Natural killer cell (primary cell): ENCODE data around the gene RAPGEF1. TPM values are rescaled to one million over a fixed set of nuclear protein-coding genes. Genes with fewer than 3 reads are reported as not detected.

ENCODE experiments used
- ATAC-seq, 3 donors: fragments of 150-1000 bp in 2 of 3; fragments of 200-7000 bp in 1 of 3; cut with Tn5 transposase; 1 replicate in 1 of 3; 2 replicates in 2 of 3; pipeline ENCODE4 v1.10.0; 2021; ENCODE audit warnings: mild to moderate bottlenecking in 2 of 3, moderate library complexity in 2 of 3
- DNase-seq, 2 donors: peaks; one replicate each; pipeline versions ENCODE4 v3.0.0 to v3.0.0-alpha.2; 2013 to 2021; ENCODE audit warnings: mixed read lengths in 1 of 2
- H3K27ac ChIP-seq: one replicate; pipeline ENCODE4 v1.5.1; 2013; ENCODE audit warnings: mild to moderate bottlenecking, low read length
- H3K27me3 ChIP-seq: one replicate; pipeline ENCODE4 v1.6.1; 2013; ENCODE audit warnings: low read length; ENCODE audit not compliant: control insufficient read depth, insufficient read depth
- H3K36me3 ChIP-seq: one replicate; pipeline ENCODE4 v1.6.1; 2013; ENCODE audit warnings: low read length; ENCODE audit not compliant: control insufficient read depth, insufficient read depth
- H3K4me1 ChIP-seq: one replicate; pipeline ENCODE4 v1.6.1; 2013; ENCODE audit warnings: low read length; ENCODE audit not compliant: control insufficient read depth, insufficient read depth
- H3K4me3 ChIP-seq: one replicate; pipeline ENCODE4 v1.5.1; 2013; ENCODE audit warnings: low read length
- H3K9me3 ChIP-seq: one replicate; pipeline ENCODE4 v1.6.1; 2013; ENCODE audit warnings: low read length; ENCODE audit not compliant: control insufficient read depth, insufficient read depth
- H3K27ac Mint-ChIP-seq, 2 donors: one replicate each; pipeline ENCODE4 v1.8.0; 2022; ENCODE audit warnings: mild to moderate bottlenecking in 2 of 2, mixed read lengths in 2 of 2, moderate library complexity in 1 of 2
- H3K27me3 Mint-ChIP-seq, 2 donors: one replicate each; pipeline ENCODE4 v1.8.0; 2022; ENCODE audit warnings: low read depth in 2 of 2, mixed read lengths in 2 of 2
- H3K36me3 Mint-ChIP-seq: one replicate; pipeline ENCODE4 v1.8.0; 2022; ENCODE audit warnings: mixed read lengths
- H3K4me1 Mint-ChIP-seq, 2 donors: one replicate each; pipeline ENCODE4 v1.8.0; 2022; ENCODE audit warnings: mixed read lengths in 2 of 2
- H3K4me3 Mint-ChIP-seq: one replicate; pipeline ENCODE4 v1.8.0; 2022; ENCODE audit warnings: mild to moderate bottlenecking, moderate library complexity, mixed read lengths
- H3K9me3 Mint-ChIP-seq, 2 donors: one replicate each; pipeline ENCODE4 v1.8.0; 2022; ENCODE audit warnings: mixed read lengths in 2 of 2
- WGBS: methylation state at CpG from one replicate; pipeline ENCODE4 v1.1.7; 2013; ENCODE audit warnings: missing lambda C conversion rate; ENCODE audit not compliant: insufficient coverage; 5-methylcytosine and 5-hydroxymethylcytosine counted together
- intact Hi-C: fragments of 100-400 bp; cut with micrococcal nuclease; formaldehyde crosslinking; loops from one replicate; pipeline ENCODE4 v1.14.2; 2022
- total RNA-seq, 4 donors: library from RNA; stranded (reverse); fragments of 120-200 nt in 1 of 4; gene quantifications; one replicate each; pipeline versions ENCODE4 v1.2.3 to v1.2.4, GENCODE V29; 2013 to 2022
- TF ChIP-seq, protein P1 (sequence below): fragments of 200-600 bp; IDR thresholded peaks from one replicate; pipeline ENCODE4 v1.8.0; 2022; ENCODE audit warnings: antibody characterized with exemption

The RAPGEF1 gene
- total RNA-seq, 3 donors from 2014 or later (not counting 1 experiment from before 2014, with no cell fraction given): 210 to 224 (median 222) TPM

DNA sequence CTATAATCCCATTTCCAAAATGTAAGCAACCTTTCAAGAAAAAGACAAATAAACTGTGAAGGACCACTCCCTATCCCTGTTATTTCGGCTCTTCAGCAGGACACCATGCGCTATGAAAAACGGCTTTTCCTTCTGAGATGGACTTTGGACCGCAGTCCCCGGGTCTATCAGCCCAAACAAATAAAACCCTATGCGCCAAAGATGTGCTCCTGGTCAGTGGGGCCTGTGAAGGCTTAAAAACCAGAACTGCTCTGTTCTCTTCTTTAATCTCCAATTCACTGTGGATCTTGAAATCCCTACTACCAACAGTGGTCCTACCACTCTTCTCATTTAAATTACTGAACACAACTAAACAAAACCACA, 33.3 kb downstream of the RAPGEF1 start:
- TF ChIP-seq, protein P1, sequence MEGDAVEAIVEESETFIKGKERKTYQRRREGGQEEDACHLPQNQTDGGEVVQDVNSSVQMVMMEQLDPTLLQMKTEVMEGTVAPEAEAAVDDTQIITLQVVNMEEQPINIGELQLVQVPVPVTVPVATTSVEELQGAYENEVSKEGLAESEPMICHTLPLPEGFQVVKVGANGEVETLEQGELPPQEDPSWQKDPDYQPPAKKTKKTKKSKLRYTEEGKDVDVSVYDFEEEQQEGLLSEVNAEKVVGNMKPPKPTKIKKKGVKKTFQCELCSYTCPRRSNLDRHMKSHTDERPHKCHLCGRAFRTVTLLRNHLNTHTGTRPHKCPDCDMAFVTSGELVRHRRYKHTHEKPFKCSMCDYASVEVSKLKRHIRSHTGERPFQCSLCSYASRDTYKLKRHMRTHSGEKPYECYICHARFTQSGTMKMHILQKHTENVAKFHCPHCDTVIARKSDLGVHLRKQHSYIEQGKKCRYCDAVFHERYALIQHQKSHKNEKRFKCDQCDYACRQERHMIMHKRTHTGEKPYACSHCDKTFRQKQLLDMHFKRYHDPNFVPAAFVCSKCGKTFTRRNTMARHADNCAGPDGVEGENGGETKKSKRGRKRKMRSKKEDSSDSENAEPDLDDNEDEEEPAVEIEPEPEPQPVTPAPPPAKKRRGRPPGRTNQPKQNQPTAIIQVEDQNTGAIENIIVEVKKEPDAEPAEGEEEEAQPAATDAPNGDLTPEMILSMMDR: no peak
- peak overlapping the region; percentile 22 for H3K4me3 Mint-ChIP-seq
- H3K27me3 ChIP-seq: no peaks in the 10 kb centered on the region
- no peaks in the 10 kb centered on the region for H3K36me3 Mint-ChIP-seq
- DNase-seq (no peak), ATAC-seq (no peak)
- no peaks in the 10 kb centered on the region for H3K9me3 ChIP-seq
- no peak overlapping the region for H3K4me3 ChIP-seq
- 97% methylated on average over 6 of the region's 6 CpGs for WGBS
- H3K27ac ChIP-seq: no peak overlapping the region
- intact Hi-C loops: no loop called here
- H3K4me1 Mint-ChIP-seq: peaks cover 83 to 86% of the 10 kb centered on the region in 2 donors
- H3K27ac Mint-ChIP-seq: peak overlapping the region; percentile 82 to 92
- H3K36me3 ChIP-seq: no peaks in the 10 kb centered on the region
- peaks cover 64% of the 10 kb centered on the region for H3K4me1 ChIP-seq
- H3K27me3 Mint-ChIP-seq: no peaks in the 10 kb centered on the region
- no peaks in the 10 kb centered on the region for H3K9me3 Mint-ChIP-seq

DNA sequence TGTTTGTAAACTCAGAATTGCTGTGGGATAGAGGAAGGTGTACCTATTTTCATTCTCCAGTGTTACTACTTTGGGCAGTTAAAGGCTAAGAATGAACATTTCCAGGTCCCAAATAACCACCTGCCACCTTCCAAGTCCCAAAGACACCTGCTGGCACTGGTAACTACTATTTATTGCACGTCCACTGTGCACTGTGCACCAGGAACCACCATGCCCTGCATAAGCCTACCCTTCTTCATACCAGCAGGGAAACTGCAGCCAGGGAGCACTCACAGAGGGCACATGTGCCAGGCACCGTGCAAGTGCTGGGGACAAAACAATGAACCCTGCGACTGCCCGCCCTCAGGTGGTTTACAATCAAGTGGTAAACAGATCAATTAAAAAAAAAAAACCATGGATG, 34.9 kb downstream of the RAPGEF1 start:
- Histone ChIP-seq H3K4me3 (no peak overlapping the region), H3K4me1 (peaks cover 65% of the 10 kb centered on the region), H3K9me3 (no peaks in the 10 kb centered on the region), H3K36me3 (no peaks in the 10 kb centered on the region), H3K27ac (no peak overlapping the region), H3K27me3 (no peaks in the 10 kb centered on the region)
- peak overlapping the region; percentile 82 to 92 for H3K27ac Mint-ChIP-seq
- DNase-seq (no peak), ATAC-seq (no peak)
- H3K36me3 Mint-ChIP-seq: no peaks in the 10 kb centered on the region
- intact Hi-C loops: no loop called here
- no peaks in the 10 kb centered on the region for H3K27me3 Mint-ChIP-seq
- no peaks in the 10 kb centered on the region for H3K9me3 Mint-ChIP-seq
- TF ChIP-seq, protein P1: no peak
- H3K4me1 Mint-ChIP-seq: peaks cover 84 to 90% of the 10 kb centered on the region in 2 donors
- H3K4me3 Mint-ChIP-seq: no peak overlapping the region
- 86% methylated on average over 2 of the region's 4 CpGs for WGBS

DNA sequence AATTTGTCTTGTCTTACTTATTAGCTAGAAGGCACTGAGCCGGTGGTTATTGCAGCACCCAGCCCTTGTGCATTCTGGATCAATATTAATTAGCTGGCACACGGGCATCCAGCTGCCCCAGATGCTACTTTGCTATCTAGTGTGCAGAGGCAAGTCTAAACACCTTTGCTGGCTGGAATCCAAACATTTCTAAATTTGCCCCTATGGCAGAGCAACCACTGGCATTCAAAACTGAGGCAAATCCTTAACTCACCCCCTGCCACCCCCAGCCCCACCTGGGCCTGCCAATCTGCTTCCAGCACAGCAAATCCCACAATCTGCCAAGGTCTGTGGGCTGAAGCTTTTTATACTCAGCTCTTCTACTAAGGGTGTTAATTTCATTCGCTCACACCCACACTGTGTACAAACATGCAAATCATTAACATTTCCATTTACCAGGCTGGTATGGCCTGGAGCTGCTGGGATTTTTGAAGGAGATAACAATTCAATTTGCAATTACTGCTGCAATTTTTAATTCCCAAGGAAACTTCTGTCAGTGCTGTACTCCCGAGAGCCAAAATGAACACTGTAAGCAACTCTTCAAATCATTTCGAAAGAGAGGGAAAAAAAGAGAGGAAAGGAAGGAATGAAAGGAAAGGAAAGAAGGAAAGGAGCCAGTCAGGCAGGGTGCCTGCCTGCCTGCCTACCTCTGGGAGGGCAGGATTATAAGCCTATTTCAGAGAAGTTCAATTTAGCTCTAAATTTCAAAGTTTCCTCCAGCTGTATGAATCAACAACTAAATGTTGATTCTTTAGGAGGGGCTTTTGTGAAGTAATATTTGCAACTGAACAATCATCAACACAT, 35.5 kb downstream of the RAPGEF1 start:
- peaks cover 84 to 90% of the 10 kb centered on the region in 2 donors for H3K4me1 Mint-ChIP-seq

More for the DNA sequence above, 35.5 kb downstream of the RAPGEF1 start:
- Histone ChIP-seq H3K4me3 (no peak overlapping the region), H3K27me3 (no peaks in the 10 kb centered on the region), H3K36me3 (no peaks in the 10 kb centered on the region), H3K9me3 (no peaks in the 10 kb centered on the region), H3K4me1 (peaks cover 65% of the 10 kb centered on the region), H3K27ac (no peak overlapping the region)
- H3K27ac Mint-ChIP-seq: peak overlapping the region; percentile 15 to 82
- no peak overlapping the region for H3K4me3 Mint-ChIP-seq
- no peaks in the 10 kb centered on the region for H3K36me3 Mint-ChIP-seq
- H3K27me3 Mint-ChIP-seq: no peaks in the 10 kb centered on the region
- TF ChIP-seq, protein P1: no peak
- WGBS: 87% methylated on average over 5 of the region's 5 CpGs
- DNase-seq: no peak
- intact Hi-C loops: no loop called here
- no peak for ATAC-seq
- no peaks in the 10 kb centered on the region for H3K9me3 Mint-ChIP-seq
